22Rv1 (cell line): Measurements from ENCODE around the gene ONECUT3.

Experiments used
- H3K27ac ChIP-seq: fragments of 450-650 bp; 2 replicates; pipeline ENCODE4 v1.5.1; 2017
- ZFX ChIP-seq: fragments of 450-650 bp; IDR thresholded peaks from 2 replicates; pipeline ENCODE4 v1.6.1; 2017; ENCODE audit warnings: antibody characterized with exemption, borderline replicate concordance
- TF ChIP-seq, protein P1 (sequence below): fragments of 450-650 bp; IDR thresholded peaks from 2 replicates; pipeline ENCODE4 v1.5.1; 2017; ENCODE audit warnings: mild to moderate bottlenecking

The ONECUT3 gene

DNA sequence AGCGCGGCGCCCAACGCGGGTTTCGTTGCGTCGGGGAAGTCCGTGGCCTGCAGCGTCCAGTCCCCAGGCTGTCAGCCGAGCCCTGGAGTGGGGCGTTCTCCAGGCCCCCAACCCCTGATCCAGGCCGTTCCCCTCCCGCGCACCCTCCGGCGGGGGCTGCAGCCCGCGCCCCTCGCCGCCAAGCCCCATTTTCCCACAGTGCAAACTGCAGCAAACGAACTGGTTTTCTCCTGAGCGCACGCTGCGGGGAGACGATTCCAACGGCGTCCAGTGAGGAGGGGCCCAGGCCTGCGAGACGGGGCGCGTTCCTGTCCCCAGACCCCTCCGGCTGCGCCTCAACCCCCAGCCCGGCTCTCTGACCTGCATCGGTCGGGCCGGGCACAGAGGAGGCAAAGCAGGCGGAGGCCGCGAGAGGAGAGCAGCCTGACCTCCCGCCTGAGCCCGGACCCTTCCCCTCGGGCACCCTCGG, 4.4 kb upstream of the ONECUT3 start:
- TF ChIP-seq, protein P1, sequence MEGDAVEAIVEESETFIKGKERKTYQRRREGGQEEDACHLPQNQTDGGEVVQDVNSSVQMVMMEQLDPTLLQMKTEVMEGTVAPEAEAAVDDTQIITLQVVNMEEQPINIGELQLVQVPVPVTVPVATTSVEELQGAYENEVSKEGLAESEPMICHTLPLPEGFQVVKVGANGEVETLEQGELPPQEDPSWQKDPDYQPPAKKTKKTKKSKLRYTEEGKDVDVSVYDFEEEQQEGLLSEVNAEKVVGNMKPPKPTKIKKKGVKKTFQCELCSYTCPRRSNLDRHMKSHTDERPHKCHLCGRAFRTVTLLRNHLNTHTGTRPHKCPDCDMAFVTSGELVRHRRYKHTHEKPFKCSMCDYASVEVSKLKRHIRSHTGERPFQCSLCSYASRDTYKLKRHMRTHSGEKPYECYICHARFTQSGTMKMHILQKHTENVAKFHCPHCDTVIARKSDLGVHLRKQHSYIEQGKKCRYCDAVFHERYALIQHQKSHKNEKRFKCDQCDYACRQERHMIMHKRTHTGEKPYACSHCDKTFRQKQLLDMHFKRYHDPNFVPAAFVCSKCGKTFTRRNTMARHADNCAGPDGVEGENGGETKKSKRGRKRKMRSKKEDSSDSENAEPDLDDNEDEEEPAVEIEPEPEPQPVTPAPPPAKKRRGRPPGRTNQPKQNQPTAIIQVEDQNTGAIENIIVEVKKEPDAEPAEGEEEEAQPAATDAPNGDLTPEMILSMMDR = no peak
- no peak for TF ChIP-seq ZFX
- no peak overlapping the region for H3K27ac ChIP-seq

DNA sequence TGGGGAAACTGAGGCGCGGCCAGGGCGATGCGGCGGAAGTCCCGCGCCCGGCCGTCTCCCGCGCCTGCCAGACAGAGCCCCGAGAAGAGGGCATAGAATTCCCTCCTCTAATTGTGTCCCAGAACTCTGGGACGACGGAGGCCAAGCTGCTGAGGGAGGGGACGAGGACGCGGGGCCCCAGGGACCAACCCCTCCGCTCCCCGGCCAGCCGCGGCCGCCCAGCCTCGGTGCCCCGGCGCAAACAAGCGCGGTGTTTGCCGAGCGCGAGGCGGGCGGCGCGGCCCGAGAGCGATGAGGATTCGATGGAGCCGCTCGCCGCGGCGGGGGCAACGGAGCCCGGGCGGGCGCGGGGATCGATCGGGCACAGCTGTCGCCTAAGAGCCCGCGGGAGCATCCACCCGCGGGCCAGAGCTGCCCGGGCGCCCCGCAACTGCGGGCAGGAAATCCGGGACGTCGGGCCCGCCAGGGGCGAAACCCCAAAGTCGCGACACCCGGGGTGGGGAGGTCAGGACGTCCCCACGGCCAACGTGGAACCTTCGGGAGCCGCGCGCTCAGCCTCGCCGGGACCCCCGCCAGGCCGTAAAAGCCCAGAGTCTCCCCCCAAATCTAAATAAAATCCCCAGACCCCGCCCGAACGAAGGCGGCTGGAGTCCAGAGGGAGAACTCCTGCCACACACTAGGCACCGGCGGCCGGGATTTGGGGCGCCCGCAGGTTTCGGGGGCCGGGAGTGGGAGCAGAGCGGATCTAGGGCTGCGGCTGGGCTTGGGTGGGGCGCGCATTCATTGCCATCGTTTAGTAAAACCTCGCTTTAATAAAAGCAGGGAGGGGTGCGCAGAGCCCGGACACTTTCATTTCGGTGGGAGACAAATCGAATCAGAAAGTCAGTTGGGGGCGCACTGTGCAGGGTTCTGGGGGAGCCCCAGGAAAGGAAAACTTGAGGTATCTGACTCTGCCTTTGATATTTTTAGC, 3.6 kb upstream of the ONECUT3 start:
- TF ChIP-seq, protein P1 = no peak
- no peak for TF ChIP-seq ZFX
- no peak overlapping the region for H3K27ac ChIP-seq

DNA sequence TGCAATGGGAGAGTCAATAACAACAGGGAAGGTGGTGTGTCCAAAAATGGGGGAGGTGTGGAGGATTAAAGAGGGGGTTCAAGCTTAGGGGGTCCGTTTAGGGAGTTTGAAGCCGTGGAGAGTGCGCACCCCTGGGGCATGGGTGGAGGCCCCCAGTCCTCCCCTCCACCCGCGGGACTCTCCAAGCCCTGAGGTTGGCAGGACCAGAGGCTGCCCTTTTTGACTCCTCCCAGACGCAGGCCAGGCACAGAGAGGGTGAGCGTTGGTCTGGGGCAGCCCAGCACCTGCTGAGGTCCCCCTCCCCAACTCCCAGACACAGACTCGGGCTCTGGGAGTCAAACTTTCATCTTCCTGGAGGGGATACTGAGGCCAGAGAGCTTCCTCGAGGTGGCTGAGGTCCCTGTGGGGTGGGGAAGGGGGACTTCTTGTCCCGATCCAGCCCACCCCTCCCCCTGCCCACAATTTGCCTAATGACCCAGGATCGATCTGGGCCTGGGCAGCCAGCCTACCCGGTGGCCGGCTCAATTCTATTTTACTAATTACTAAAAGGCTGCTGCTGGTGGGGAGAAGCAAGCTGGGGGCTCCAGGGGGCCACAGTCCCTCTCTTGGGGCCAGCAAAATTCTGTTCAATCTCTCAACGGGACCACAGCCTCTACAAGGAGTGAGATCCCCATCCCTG, 2.8 kb upstream of the ONECUT3 start:
- TF ChIP-seq ZFX = no peak
- no peak overlapping the region for H3K27ac ChIP-seq

DNA sequence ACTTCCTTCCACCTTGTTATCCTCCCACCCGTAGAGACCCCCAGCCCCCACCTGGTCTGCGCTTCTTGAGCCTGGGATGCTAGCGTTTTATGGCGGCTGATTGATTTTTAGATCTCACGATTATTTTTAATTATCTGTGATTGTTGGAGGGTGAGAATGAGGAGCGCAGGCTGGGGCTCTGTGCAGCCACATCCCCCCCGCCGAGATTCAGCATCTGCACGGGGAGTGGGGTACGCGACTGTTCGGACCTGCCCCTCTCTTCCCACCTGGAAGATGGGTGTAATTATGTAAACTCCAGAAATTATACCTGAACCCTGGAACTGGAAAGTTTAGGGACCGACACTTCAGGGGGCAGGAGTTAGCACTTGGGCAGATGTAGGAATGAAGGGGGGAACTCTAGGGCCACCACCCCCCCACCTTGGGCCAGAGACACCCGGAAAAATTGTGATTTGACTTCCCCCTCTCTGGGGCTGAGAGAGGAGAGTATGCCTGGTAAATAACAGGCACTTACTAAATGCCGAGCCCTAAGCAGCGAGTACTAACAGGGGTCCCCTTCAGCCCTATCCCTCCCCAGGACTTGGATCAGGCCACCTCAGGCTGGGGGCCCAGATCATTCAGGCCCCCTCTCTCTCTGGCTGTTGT, 1.8 kb upstream of the ONECUT3 start:
- no peak for TF ChIP-seq ZFX
- TF ChIP-seq, protein P1 = no peak

DNA sequence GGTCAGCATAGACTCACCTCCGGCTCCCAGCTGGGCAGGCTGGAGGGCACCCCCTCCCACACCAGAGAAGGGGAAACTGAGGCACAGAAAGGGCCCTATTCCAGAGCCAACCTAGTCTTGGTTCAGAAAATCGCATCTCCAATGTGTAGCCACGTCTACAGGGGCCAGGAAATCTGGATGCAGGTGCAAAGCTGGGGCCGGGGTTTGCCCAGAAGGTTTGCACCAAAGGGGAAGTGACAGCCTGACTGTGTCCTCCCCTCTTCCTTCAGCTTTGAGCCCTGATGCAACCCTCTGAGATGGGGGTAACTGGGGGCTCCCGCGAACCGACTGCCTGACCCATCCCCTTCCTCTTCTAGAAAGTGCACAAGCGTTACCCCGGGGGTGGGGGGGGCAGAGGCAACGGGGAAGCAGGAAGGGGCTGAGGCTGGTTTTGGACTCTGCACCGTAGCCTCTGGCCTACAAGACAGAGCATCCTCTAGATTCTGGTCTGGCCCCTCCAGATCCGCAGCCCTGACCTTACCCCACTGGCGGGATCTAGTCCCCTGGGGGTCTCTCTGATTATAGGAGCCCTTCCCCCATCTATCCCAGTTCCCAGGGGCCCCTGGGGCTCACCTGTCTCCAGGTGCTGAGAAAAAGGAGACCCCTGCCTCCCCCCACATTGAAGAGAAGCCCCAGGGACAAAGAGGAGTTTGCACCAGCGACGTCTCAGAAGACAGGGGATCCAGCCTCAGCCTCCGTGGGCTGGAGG, 1.1 kb upstream of the ONECUT3 start:
- TF ChIP-seq ZFX = no peak
- TF ChIP-seq, protein P1 = no peak
- H3K27ac ChIP-seq = no peak overlapping the region

More for the DNA sequence above, 1.8 kb upstream of the ONECUT3 start:
- no peak overlapping the region for H3K27ac ChIP-seq

DNA sequence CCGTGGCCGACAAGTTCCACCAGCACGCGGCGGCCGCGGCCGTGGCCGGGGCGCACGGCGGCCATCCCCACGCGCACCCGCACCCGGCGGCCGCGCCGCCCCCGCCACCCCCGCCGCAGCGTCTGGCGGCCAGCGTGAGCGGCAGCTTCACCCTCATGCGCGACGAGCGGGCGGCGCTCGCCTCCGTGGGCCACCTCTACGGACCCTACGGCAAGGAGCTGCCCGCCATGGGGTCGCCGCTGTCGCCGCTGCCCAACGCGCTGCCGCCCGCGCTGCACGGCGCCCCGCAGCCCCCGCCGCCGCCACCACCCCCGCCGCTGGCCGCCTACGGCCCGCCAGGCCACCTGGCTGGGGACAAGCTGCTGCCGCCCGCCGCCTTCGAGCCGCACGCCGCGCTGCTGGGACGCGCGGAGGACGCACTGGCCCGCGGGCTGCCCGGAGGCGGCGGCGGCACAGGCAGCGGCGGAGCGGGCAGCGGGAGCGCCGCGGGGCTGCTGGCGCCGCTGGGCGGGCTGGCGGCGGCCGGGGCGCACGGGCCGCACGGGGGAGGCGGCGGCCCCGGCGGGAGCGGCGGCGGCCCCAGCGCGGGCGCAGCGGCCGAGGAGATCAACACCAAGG, 821 bp downstream of the ONECUT3 start:
- TF ChIP-seq ZFX = no peak
- TF ChIP-seq, protein P1 = no peak
- no peak overlapping the region for H3K27ac ChIP-seq
